GM12875 (cell line): ENCODE data around the gene PRKAR2B.
"Not testable (repeated sequence)": the region's sequence is repeated elsewhere in the genome, so short reads cannot be mapped to it uniquely, and the experiment has no call there.

Source experiments
- H3K4me3 ChIP-seq: one replicate; pipeline ENCODE4 v1.5.1; 2011; ENCODE audit warnings: low read depth, low read length, control low read depth
- TF ChIP-seq, protein P1 (sequence below): IDR thresholded peaks from 2 replicates; pipeline ENCODE4 v1.5.1; 2011; ENCODE audit warnings: low read depth, mild to moderate bottlenecking, control low read depth, inconsistent platforms, low read length, moderate library complexity, borderline replicate concordance; ENCODE audit not compliant: insufficient read depth

PRKAR2B gene

DNA sequence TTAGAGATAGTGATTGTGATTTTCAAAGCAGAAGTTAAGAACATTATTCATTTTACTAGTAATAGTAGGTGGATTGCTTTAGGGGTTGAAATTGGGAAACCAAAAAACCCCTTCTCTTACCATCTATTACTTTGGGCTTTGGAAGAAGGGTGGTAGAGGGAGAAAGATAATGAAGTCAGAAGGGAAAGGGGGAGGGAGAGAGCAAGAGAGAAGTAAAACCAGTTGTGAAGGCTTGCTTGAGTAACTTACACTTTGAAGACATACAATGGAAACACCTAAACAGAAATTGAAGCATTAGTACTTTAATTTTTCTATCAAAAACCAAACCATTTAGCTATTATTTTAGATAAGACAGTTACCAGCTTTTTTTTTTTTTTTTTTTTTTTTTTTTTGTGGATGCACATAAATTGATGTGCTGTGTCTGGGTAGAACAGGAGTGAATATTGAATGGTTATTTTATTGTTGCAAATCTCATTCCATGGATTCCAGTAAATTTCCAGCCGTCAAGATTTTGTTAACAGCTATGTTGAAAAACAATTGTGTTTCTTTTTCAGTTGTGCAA lies 5.5 kb downstream of the PRKAR2B start:
- TF ChIP-seq, protein P1, sequence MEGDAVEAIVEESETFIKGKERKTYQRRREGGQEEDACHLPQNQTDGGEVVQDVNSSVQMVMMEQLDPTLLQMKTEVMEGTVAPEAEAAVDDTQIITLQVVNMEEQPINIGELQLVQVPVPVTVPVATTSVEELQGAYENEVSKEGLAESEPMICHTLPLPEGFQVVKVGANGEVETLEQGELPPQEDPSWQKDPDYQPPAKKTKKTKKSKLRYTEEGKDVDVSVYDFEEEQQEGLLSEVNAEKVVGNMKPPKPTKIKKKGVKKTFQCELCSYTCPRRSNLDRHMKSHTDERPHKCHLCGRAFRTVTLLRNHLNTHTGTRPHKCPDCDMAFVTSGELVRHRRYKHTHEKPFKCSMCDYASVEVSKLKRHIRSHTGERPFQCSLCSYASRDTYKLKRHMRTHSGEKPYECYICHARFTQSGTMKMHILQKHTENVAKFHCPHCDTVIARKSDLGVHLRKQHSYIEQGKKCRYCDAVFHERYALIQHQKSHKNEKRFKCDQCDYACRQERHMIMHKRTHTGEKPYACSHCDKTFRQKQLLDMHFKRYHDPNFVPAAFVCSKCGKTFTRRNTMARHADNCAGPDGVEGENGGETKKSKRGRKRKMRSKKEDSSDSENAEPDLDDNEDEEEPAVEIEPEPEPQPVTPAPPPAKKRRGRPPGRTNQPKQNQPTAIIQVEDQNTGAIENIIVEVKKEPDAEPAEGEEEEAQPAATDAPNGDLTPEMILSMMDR: no peak
- no peak overlapping the region for H3K4me3 ChIP-seq

DNA sequence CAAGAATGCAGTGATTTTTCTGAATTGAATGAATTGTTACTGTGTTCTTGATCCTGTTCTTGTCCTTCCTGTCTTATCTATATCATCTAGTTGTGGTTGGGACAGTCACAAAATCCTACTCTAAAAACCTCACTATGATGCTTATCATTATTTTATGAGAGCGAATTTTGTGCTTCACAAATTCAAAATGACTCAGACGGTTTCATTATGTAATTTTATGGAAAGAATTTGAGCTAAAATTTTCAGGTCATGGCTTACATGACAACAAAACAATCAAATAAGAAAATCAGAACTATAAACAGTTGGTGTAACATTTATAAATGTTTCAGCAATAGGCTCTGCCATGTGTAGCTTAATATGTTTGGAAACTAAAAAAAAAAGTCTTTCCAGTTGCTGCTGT lies 6.9 kb downstream of the PRKAR2B start:
- no peak overlapping the region for H3K4me3 ChIP-seq
- TF ChIP-seq, protein P1: no peak

DNA sequence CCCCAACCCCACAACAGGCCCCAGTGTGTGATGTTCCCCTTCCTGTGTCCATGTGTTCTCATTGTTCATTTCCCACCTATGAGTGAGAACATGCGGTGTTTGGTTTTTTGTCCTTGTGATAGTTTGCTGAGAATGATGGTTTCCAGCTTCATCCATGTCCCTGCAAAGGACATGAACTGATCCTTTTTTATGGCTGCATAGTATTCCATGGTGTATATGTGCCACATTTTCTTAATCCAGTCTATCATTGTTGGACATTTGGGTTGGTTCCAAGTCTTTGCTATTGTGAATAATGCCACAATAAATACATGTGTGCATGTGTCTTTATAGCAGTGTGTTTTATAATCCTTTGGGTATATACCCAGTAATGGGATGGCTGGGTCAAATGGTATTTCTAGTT lies 10.5 kb downstream of the PRKAR2B start:
- not testable (repeated sequence) for H3K4me3 ChIP-seq

DNA sequence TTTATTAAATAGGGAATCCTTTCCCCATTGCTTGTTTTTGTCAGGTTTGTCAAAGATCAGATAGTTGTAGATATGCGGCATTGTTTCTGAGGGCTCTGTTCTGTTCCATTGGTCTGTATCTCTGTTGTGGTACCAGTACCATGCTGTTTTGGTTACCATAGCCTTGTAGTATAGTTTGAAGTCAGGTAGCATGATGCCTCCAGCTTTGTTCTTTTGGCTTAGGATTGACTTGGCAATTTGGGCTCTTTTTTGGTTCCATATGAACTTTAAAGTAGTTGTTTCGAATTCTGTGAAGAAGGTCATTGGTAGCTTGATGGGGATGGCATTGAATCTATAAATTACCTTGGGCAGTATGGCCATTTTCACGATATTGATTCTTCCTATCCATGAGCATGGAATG lies 11.6 kb downstream of the PRKAR2B start:
- not testable (repeated sequence) for H3K4me3 ChIP-seq

DNA sequence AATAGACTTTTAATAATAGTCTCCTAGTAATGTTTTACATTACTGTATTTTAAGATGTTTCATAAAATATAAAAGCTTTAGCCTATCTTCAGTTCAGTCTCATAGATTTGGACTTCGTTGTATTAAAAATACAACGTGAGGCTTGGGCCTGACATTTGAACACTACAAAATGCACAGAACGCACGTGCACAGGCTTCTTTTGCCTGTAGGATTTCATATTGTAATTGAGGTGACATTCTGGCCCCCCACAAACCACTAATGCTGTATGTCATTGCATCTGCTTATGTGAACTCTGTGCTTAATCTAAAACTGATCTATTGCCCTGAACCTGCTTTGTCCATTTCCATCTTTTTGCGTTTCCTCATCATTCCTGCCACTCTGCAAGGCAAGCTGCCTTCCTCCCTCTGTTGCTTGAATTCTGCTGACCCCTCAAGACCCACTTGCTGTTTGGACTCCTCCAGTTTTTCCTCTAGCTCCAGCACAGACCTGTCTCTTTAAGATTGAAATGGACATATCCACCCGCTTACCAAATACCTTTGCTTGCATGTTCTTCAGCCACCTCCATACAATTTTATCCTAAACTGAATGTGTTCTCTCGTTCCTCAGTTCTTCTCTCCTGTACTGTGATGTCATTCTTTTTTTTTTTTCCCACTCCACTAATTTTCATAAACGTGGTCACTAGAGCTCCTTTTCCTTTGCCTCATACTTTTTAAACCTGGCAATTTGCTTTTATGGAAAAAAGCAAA lies 12.4 kb downstream of the PRKAR2B start:
- no peak overlapping the region for H3K4me3 ChIP-seq
- TF ChIP-seq, protein P1: no peak

DNA sequence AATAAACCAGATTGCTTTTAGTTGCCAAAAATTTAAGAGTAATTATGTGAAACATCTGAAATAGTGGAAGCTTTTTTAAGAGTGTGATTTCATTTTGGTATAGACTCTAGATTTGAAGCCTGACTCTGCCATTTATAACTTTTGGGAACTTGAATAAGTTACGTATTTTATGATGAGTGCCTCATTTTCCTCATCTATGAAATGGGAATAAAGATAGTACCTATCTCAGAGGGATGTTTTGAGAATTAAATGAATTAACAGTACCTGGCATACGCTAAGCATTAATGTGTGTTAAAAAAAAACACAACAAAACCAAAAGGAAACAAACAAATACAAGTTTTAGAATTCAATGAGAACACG lies 12.9 kb downstream of the PRKAR2B start:
- H3K4me3 ChIP-seq: no peak overlapping the region
- TF ChIP-seq, protein P1: no peak

DNA sequence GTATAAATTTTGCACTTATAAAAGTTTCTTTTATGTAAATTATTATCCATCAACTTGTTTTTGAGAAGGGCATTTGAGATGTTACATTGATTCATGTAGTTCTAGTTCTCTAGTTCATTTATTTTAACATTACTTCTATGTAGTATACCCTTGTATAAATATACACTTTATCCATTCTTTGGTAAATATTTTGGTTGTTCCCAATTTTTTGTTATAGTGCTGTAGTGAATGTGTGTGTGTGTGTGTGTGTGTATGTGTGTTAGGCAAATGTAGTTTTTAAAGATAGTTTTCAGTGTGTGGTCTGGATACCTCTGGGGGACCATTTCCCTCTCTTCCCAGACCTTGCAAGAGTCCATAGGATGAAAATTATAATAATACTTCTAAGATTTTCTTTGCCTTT lies 15.0 kb downstream of the PRKAR2B start:
- H3K4me3 ChIP-seq: no peak overlapping the region
- TF ChIP-seq, protein P1: no peak

DNA sequence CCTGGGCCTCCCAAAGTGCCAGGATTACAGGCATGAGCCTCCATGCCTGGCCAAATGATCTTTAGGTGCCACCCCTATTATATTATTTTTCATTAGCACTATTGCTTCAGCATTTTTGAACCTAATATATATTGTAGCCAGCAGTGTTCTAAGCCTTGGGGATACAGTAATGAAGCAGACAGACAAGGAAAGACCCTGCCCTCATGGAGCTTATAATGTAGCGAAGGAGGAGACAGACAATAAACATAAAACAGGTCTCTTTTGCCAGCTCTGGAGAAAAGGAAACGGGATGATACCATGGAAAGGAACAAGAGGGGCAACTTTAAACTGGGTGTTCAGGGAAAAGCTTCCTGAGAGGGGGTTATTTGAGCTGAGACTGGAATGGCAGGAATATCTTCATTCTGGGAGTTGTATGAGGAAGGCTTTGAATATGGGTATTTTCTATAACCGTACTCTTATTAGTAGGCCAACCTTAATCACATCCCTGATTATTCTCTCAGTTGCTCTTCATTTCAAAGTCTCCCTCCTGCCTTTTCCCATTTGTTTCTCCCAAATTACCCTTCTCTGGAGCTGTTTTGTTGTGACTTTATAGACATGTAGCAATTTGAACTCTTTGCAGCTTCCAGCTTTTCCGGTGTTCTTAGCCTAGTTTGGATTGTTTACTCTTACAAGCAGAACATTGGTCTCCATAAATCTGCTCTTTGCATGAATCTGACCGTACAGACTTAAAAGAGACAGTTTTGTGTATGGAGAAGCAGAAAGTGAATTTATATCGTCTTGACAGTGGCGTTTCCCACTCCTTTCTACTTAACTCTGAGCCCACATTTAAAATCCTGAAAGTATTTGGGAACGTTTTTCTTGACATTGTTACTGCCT lies 19.0 kb downstream of the PRKAR2B start:
- no peak overlapping the region for H3K4me3 ChIP-seq
- TF ChIP-seq, protein P1: no peak
